LNCaP clone FGC (cell line): Measurements from ENCODE around the gene MYPOP.

Source experiments
- DNase-seq: peaks from one replicate; pipeline ENCODE4 v3.0.0-alpha.2; 2011; ENCODE audit warnings: low read depth
- H3K4me3 ChIP-seq: 2 replicates; pipeline ENCODE4 v1.5.1; 2011; ENCODE audit warnings: mild to moderate bottlenecking, low read depth, low read length, control low read depth
- TF ChIP-seq, protein P1 (sequence below): IDR thresholded peaks from 2 replicates; pipeline ENCODE4 v1.5.1; 2012; ENCODE audit warnings: mild to moderate bottlenecking; ENCODE audit not compliant: control insufficient read depth, insufficient read depth; ENCODE audit errors: extremely low read depth

The MYPOP gene

DNA sequence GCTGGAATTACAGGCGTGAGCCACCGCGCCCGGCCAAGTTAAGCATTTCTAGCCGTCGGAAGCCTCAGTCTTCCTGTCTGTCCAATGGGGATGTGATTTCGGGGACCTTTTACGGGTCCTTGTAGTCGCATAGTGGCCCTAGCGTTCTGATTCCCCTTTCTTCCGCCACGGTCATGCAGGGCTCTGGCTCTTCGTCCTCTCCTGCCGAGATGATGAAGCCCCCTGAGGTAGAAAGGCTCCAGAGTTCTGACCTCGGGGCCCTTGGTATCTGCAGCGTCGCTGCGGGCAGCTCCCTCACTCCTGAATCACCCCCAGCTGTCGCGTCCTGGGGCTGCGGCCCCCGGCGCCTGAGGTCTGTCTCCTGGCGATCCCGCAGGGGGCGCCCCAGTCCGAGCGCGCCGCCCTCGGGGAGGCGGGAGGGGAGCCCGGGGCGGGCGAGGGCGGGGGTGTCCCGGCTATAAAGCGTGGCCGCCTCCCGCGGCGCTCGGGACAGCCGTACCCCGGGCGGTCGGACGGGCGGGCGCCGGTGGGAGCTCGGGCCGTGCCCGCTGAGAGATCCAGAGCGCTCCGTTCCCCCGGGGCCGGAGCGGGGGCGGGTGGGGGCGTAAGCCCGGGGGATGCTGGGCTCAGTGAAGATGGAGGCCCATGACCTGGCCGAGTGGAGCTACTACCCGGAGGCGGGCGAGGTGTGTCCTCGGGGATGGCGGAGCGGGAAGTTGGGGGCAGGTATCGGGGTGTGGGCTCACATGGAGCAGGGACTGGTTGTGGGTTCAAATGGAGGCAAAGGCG is 38.4 kb downstream of the MYPOP start, which contains the start of gene FOXA3:
TSS of gene FOXA3 (plus strand) at position 487 of the 789 bp plus-strand sequence. CDS start at position 618, 131 bp downstream.
- no peak for DNase-seq
- peak within 1 kb of the TSS; percentile 34 for H3K4me3 ChIP-seq
- TF ChIP-seq, protein P1, sequence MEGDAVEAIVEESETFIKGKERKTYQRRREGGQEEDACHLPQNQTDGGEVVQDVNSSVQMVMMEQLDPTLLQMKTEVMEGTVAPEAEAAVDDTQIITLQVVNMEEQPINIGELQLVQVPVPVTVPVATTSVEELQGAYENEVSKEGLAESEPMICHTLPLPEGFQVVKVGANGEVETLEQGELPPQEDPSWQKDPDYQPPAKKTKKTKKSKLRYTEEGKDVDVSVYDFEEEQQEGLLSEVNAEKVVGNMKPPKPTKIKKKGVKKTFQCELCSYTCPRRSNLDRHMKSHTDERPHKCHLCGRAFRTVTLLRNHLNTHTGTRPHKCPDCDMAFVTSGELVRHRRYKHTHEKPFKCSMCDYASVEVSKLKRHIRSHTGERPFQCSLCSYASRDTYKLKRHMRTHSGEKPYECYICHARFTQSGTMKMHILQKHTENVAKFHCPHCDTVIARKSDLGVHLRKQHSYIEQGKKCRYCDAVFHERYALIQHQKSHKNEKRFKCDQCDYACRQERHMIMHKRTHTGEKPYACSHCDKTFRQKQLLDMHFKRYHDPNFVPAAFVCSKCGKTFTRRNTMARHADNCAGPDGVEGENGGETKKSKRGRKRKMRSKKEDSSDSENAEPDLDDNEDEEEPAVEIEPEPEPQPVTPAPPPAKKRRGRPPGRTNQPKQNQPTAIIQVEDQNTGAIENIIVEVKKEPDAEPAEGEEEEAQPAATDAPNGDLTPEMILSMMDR, result no peak

DNA sequence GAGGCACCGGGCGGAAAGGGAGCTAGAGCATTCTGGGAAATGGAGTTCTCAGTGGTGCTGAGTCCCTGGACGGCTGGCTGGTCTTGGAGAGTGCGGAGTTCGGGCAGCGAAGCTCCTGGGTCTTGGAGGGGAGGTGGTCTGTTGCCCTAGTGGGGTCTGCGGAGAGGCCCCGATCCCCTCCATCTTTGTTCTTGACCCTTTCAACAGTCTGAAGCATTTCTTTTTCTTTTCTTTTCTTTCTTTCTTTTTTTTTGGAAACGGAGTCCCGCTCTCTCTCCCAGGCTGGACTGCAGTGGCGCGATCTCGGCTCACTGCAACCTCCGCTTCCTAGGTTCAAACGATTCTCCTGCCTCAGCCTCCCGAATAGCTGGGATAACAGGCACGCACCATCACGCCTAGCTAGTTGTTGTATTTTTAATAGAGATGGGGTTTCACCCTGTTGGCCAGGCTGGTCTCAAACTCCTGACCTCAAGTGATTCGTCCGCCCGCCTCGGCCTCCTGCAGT is 39.0 kb downstream of the MYPOP start:
- TF ChIP-seq, protein P1, result no peak
- peak overlapping the region; percentile 34 for H3K4me3 ChIP-seq
- DNase-seq, result no peak

DNA sequence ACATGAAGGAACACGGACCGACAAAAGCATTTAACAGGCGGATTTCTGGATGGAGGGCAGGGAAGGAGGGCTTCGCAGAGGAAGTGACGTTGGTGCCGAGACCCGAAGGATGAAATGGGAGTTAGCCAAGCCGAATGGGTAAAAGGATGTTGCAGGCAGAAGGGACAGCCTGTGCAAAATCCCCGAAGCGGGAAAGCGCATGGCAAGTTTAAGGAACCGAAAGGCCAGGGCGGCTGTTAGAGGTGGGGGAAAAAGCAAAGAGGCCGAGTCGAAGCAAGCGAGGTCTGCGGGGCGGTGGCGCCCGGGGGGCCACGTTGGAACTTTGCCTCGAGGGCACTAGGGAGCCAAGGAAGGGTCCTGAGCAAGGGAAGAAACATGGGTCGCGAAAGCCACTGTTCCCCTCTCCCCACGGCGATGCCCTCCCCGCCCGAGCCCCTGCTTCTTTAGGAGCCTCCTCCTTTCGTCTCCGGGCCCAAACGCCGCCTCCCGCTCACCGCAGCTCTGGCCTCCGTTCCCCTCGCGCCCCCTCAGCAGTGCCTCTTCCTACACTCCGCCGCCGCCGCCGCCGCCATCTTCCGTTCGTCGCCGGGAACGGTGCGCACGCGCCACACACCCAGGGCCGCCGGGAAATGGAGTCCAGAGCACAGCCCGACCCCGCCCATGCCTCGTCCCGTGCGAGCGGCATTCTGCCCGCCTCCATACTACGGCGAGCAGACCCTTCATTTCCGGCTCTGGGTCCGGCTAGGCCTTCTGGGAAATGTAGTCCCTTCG is 39.7 kb downstream of the MYPOP start, which contains the start of gene SYMPK:
TSS of gene SYMPK (minus strand) at position 584 of the 771 bp plus-strand sequence. CDS start 8,652 bp downstream, outside the sequence.
- DNase-seq, result peak; percentile 81

DNA sequence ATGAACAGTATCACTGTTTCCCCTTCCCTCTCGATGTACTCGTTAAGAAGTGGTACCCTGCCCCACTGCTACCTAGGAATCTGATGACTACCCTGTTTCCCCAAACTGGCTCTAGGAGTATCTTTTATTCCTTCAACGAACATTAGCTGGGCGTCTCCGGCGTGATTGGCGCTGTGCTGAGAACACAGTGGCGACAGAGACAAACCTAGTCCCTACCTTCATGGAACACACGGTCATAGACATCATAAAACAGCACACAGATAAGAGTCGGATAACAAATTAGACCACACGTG is 40.2 kb downstream of the MYPOP start:
- DNase-seq, result no peak
- peak overlapping the region; percentile 86 for H3K4me3 ChIP-seq
- TF ChIP-seq, protein P1, result no peak

More for the DNA sequence above, 39.7 kb downstream of the MYPOP start, which contains the start of gene SYMPK:
- peak within 1 kb of the TSS; percentile 86 for H3K4me3 ChIP-seq
- TF ChIP-seq, protein P1, result no peak

DNA sequence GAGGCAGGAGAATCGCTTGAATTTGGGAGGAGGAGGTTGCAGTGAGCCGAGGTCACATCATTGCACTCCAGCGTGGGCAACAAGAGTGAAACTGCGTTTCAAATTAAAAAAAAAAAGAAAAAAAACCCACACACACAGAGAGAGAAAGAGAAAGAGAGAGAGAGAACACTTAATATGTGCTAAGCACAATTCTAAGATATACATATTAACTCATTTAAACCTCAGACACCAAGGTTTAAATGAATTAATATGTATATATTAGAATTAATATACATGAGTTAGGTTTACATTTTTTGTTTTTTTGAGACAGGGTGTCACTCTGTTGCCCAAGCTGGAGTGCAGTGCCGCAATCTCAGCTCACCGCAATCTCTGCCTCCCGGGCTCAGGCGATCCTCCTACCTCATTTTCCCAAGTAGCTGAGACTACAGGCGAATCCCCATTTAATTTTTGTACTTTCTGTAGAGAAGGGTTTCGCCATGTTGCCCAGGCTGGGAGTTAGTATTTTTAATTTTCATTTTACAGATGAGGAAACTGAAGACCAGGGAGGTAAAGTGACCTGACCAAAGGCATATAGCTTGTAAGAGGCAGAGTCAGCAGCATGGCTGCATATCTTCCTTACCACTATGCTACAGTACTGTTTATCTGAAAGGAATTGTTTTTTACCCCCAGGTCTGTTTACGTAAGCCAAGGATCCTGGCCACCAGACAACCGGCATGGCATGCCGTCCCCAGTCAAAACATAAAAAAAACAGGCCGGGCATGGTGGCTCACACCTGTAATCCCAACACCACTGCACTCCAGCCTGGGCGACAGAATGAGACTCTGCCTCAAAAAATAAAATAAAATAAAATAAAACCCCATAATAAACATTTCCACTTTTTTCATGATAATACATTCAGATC is 41.8 kb downstream of the MYPOP start:
- no peak for DNase-seq
- TF ChIP-seq, protein P1, result no peak
- no peak overlapping the region for H3K4me3 ChIP-seq

DNA sequence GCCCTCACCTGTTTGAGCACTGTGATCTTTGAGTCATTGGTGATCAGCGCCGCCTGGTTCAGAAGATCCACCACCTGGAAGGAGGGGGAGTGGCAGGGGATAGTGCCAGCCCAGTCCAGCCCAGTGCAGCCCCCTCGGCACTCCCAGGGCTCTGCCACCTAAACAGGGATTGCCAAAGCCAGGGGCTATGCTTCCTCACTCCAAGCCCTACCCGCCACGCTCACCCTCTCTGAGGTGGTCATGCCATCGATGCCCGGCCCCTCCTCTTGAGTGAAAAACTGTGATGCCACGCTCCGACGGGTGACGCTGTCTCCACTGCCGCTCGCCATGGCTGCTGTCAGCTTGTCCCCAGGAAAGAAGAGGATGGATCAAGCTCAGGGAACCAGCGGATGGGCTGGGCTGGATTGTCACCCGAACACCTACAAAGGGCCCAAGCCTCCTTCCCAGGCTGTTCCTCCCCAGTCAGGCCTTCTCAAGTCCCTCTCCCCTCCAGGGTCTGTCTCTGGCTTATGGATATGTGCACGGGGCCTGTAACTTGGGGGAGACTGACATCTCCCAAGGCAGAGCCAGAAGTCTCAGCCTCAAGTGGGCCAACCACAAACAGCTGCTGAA is 48.1 kb downstream of the MYPOP start:
- TF ChIP-seq, protein P1, result no peak
- DNase-seq, result no peak
- H3K4me3 ChIP-seq, result no peak overlapping the region
